ENCODE data around the gene PLEKHG4B. TPM values are rescaled to one million over a fixed set of nuclear protein-coding genes. Genes with fewer than 3 reads are reported as not detected.
A peak's percentile ranks its signal among the peaks of the same experiment; 100 is the strongest.

Gene PLEKHG4B
- total RNA-seq, 1 experiment from 2014 or later, result not detected

- no peak overlapping the region for H3K27ac Mint-ChIP-seq (ENCODE audit: low read depth, unreplicated experiment)
- intact Hi-C loops (cut with micrococcal nuclease), result no loop called here
- H3K4me1 Mint-ChIP-seq (ENCODE audit: insufficient read depth, unreplicated experiment), result peaks cover 7% of the 10 kb centered on the region
- CTCF ChIA-PET, result no interaction called here
- H3K4me3 Mint-ChIP-seq (ENCODE audit: unreplicated experiment), result no peak overlapping the region
- H3K27me3 Mint-ChIP-seq (ENCODE audit: insufficient read depth, unreplicated experiment), result peaks cover 1% of the 10 kb centered on the region
- no peaks in the 10 kb centered on the region for H3K9me3 Mint-ChIP-seq (ENCODE audit: unreplicated experiment)
- no peak for DNase-seq (ENCODE audit: unreplicated experiment)
- no peak for TF ChIP-seq CTCF (IDR thresholded peaks at IDR 0.05; ENCODE audit: unreplicated experiment)
- BruUV-seq (replicated peaks), result no TSS peak
- POLR2A ChIA-PET, result no interaction called here
- H3K36me3 Mint-ChIP-seq (ENCODE audit: insufficient read depth, unreplicated experiment), result no peaks in the 10 kb centered on the region
Measured at GRCh38 chr5:167511-167910, 75.5 kb downstream of the PLEKHG4B start.

- Mint-ChIP-seq H3K27ac (ENCODE audit: low read depth, unreplicated experiment) (peak overlapping the region; percentile 88), H3K9me3 (ENCODE audit: unreplicated experiment) (no peaks in the 10 kb centered on the region), H3K4me1 (ENCODE audit: insufficient read depth, unreplicated experiment) (peaks cover 7% of the 10 kb centered on the region), H3K4me3 (ENCODE audit: unreplicated experiment) (no peak overlapping the region), H3K36me3 (ENCODE audit: insufficient read depth, unreplicated experiment) (no peaks in the 10 kb centered on the region), H3K27me3 (ENCODE audit: insufficient read depth, unreplicated experiment) (peaks cover 7% of the 10 kb centered on the region)
- BruUV-seq (replicated peaks), result no TSS peak
- POLR2A ChIA-PET, result interaction anchor here (0.7 kb wide), 1 partner anchor 21 kb away, joined by 3 read pairs; no protein-coding TSS in a partner anchor
- CTCF ChIA-PET, result no interaction called here
- intact Hi-C loops (cut with micrococcal nuclease), result no loop called here
- peak; percentile 90 for DNase-seq (ENCODE audit: unreplicated experiment)
- TF ChIP-seq CTCF (IDR thresholded peaks at IDR 0.05; ENCODE audit: unreplicated experiment), result no peak
Measured at GRCh38 chr5:167982-168660, 76.2 kb downstream of the PLEKHG4B start.

- H3K4me1 Mint-ChIP-seq (ENCODE audit: insufficient read depth, unreplicated experiment), result peaks cover 7% of the 10 kb centered on the region
- ChIA-PET CTCF (no interaction called here), POLR2A (interaction anchor here (0.7 kb wide), 1 partner anchor 19 kb away, joined by 3 read pairs; no protein-coding TSS in a partner anchor)
- no peak overlapping the region for H3K4me3 Mint-ChIP-seq (ENCODE audit: unreplicated experiment)
- intact Hi-C loops (cut with micrococcal nuclease), result no loop called here
- DNase-seq (ENCODE audit: unreplicated experiment), result peak; percentile 90
- no TSS peak for BruUV-seq (replicated peaks)
- H3K36me3 Mint-ChIP-seq (ENCODE audit: insufficient read depth, unreplicated experiment), result no peaks in the 10 kb centered on the region
- no peaks in the 10 kb centered on the region for H3K9me3 Mint-ChIP-seq (ENCODE audit: unreplicated experiment)
- H3K27me3 Mint-ChIP-seq (ENCODE audit: insufficient read depth, unreplicated experiment), result peaks cover 18% of the 10 kb centered on the region
- no peak for TF ChIP-seq CTCF (IDR thresholded peaks at IDR 0.05; ENCODE audit: unreplicated experiment)
- peak overlapping the region; percentile 88 for H3K27ac Mint-ChIP-seq (ENCODE audit: low read depth, unreplicated experiment)
Measured at GRCh38 chr5:169071-169727, 77.2 kb downstream of the PLEKHG4B start.

GRCh38 chr5:169728-170094 lies 77.7 kb downstream of the PLEKHG4B start:
- no TSS peak for BruUV-seq (replicated peaks)
- Mint-ChIP-seq H3K27me3 (ENCODE audit: insufficient read depth, unreplicated experiment) (peaks cover 20% of the 10 kb centered on the region), H3K4me3 (ENCODE audit: unreplicated experiment) (no peak overlapping the region), H3K4me1 (ENCODE audit: insufficient read depth, unreplicated experiment) (peaks cover 7% of the 10 kb centered on the region), H3K9me3 (ENCODE audit: unreplicated experiment) (no peaks in the 10 kb centered on the region), H3K27ac (ENCODE audit: low read depth, unreplicated experiment) (no peak overlapping the region), H3K36me3 (ENCODE audit: insufficient read depth, unreplicated experiment) (no peaks in the 10 kb centered on the region)
- CTCF ChIA-PET, result no interaction called here
- intact Hi-C loops (cut with micrococcal nuclease), result no loop called here
- POLR2A ChIA-PET, result no interaction called here
- no peak for DNase-seq (ENCODE audit: unreplicated experiment)
- TF ChIP-seq CTCF (IDR thresholded peaks at IDR 0.05; ENCODE audit: unreplicated experiment), result no peak

Data from MCF 10A (cell line).